ENCODE data around the gene SGK1.

SGK1 gene

GRCh38 chr6:134282816-134283215 is 35.1 kb downstream of the SGK1 start:
- Histone ChIP-seq H3K27ac (ENCODE audit: extremely low read depth, low read depth, low read length) (no peak overlapping the region), H3K4me1 (ENCODE audit: control insufficient read depth, insufficient read depth, low read length) (0 out of 2 replicates have a peak, but pooled peaks cover 2% of the 10 kb centered on the region), H3K4me3 (ENCODE audit: low read depth, low read length) (no peak overlapping the region), H3K36me3 (ENCODE audit: control insufficient read depth in 2 of 2, insufficient read depth in 1 of 2, low read length in 2 of 2) (no peaks in the 10 kb centered on the region), H3K9me3 (ENCODE audit: control insufficient read depth, insufficient read depth, low read depth, low read length) (no peaks in the 10 kb centered on the region)
- no peak for TF ChIP-seq ZNF654 (tag by site-specific recombination; IDR thresholded peaks at IDR 0.05; ENCODE audit: low read depth)
- no peak for TF ChIP-seq FEZF1 (tag by site-specific recombination; IDR thresholded peaks at IDR 0.05)
- TF ChIP-seq ZXDB (tag by site-specific recombination; IDR thresholded peaks at IDR 0.05): no peak
- TF ChIP-seq ZNF768 (tag by site-specific recombination; IDR thresholded peaks at IDR 0.05): no peak
- no peak for TF ChIP-seq MYNN (tag by site-specific recombination; IDR thresholded peaks at IDR 0.05; ENCODE audit: borderline replicate concordance)
- TF ChIP-seq ZFP3 (tag by site-specific recombination; IDR thresholded peaks at IDR 0.05; ENCODE audit: low read depth): no peak
- no peak for TF ChIP-seq INSM2 (tag by site-specific recombination; IDR thresholded peaks at IDR 0.05)
- no peak for TF ChIP-seq ZNF121 (tag by site-specific recombination; IDR thresholded peaks at IDR 0.05)
- POLR2A ChIA-PET: no interaction called here
- CTCF ChIA-PET: interaction anchor here (0.6 to 1.3 kb wide), 2 partner anchors 10 to 44 kb away, joined by 3 read pairs; no protein-coding TSS in a partner anchor

GRCh38 chr6:134281388-134281787 is 36.5 kb downstream of the SGK1 start:
- no peaks in the 10 kb centered on the region for H3K9me3 ChIP-seq (ENCODE audit: control insufficient read depth, insufficient read depth, low read depth, low read length)
- 0 out of 2 replicates have a peak, but pooled peaks cover 2% of the 10 kb centered on the region for H3K4me1 ChIP-seq (ENCODE audit: control insufficient read depth, insufficient read depth, low read length)
- H3K36me3 ChIP-seq (ENCODE audit: control insufficient read depth in 2 of 2, insufficient read depth in 1 of 2, low read length in 2 of 2): no peaks in the 10 kb centered on the region
- CTCF ChIA-PET: interaction anchor here (0.6 to 1.3 kb wide), 2 partner anchors 108 to 111 kb away, joined by 3 read pairs; no protein-coding TSS in a partner anchor
- POLR2A ChIA-PET: no interaction called here
- no peak overlapping the region for H3K27ac ChIP-seq (ENCODE audit: extremely low read depth, low read depth, low read length)
- TF ChIP-seq PBX3 (CRISPR knock-in tag; IDR thresholded peaks at IDR 0.05) (no peak), ZNF140 (tag by site-specific recombination; IDR thresholded peaks at IDR 0.05) (no peak), ZNF211 (tag by site-specific recombination; IDR thresholded peaks at IDR 0.05; ENCODE audit: low read depth) (no peak), ZSCAN23 (tag by site-specific recombination; IDR thresholded peaks at IDR 0.05) (no peak), ZNF433 (tag by site-specific recombination; IDR thresholded peaks at IDR 0.05; ENCODE audit: low read depth) (no peak), ZNF701 (tag by site-specific recombination; IDR thresholded peaks at IDR 0.05) (no peak), ZNF423 (tag by site-specific recombination; IDR thresholded peaks at IDR 0.05) (no peak), ZNF610 (tag by site-specific recombination; IDR thresholded peaks at IDR 0.05; ENCODE audit: borderline replicate concordance) (no peak), ZNF221 (tag by site-specific recombination; IDR thresholded peaks at IDR 0.05; ENCODE audit: borderline replicate concordance) (no peak), OSR2 (tag by site-specific recombination; IDR thresholded peaks at IDR 0.05) (no peak), ZFP41 (tag by site-specific recombination; IDR thresholded peaks at IDR 0.05; ENCODE audit: borderline replicate concordance) (no peak), ZBTB1 (tag by site-specific recombination; IDR thresholded peaks at IDR 0.05) (no peak), GLIS2 (tag by site-specific recombination; IDR thresholded peaks at IDR 0.05) (no peak)
- no peak overlapping the region for H3K4me3 ChIP-seq (ENCODE audit: low read depth, low read length)

GRCh38 chr6:134278000-134278399 is 39.9 kb downstream of the SGK1 start:
- no peak overlapping the region for H3K4me3 ChIP-seq (ENCODE audit: low read depth, low read length)
- 0 out of 2 replicates have a peak, but pooled peaks cover 2% of the 10 kb centered on the region for H3K4me1 ChIP-seq (ENCODE audit: control insufficient read depth, insufficient read depth, low read length)
- H3K27ac ChIP-seq (ENCODE audit: extremely low read depth, low read depth, low read length): no peak overlapping the region
- POLR2A ChIA-PET: interaction anchor here (0.7 kb wide), 1 partner anchor 544 kb away, joined by 3 read pairs; no protein-coding TSS in a partner anchor
- CTCF ChIA-PET: interaction anchor here (0.9 to 1.9 kb wide), 2 partner anchors 100 to 363 kb away, joined by 3 to 5 read pairs; no protein-coding TSS in a partner anchor
- TF ChIP-seq ZNF664 (tag by site-specific recombination; IDR thresholded peaks at IDR 0.05) (no peak), PRDM6 (tag by site-specific recombination; IDR thresholded peaks at IDR 0.05) (peak; percentile 43)
- H3K9me3 ChIP-seq (ENCODE audit: control insufficient read depth, insufficient read depth, low read depth, low read length): no peaks in the 10 kb centered on the region
- no peaks in the 10 kb centered on the region for H3K36me3 ChIP-seq (ENCODE audit: control insufficient read depth in 2 of 2, insufficient read depth in 1 of 2, low read length in 2 of 2)

Measured in HEK293 (cell line).